HepG2 (cell line): ENCODE measurements around the gene PTPN3. TPM values are rescaled to one million over a fixed set of nuclear protein-coding genes. Genes with fewer than 3 reads are reported as not detected.

Experiments
- BCL6 ChIP-seq: IDR thresholded peaks from 2 replicates; pipeline ENCODE4 v1.6.1; 2016; ENCODE audit warnings: missing genetic modification reagents, missing compliant biosample characterization
- CBX2 ChIP-seq, 2 experiments: fragments of 200-600 bp in 1 of 2; sonication (generic); formaldehyde crosslinking in 1 of 2; IDR thresholded peaks; 2 replicates each; pipeline versions ENCODE4 v1.7.0 to v1.8.1; 2018 to 2022; ENCODE audit warnings: low read depth in 2 of 2, low read length in 1 of 2, mild to moderate bottlenecking in 1 of 2, missing genetic modification reagents in 1 of 2
- GATAD2A ChIP-seq: IDR thresholded peaks from 2 replicates; pipeline ENCODE4 v1.6.1; 2016
- MIXL1 ChIP-seq: IDR thresholded peaks from 2 replicates; pipeline ENCODE4 v1.6.1; 2016
- MYC ChIP-seq: sonication (generic); formaldehyde crosslinking; IDR thresholded peaks from 2 replicates; pipeline ENCODE4 v1.9.0; 2021; ENCODE audit warnings: missing genetic modification reagents, borderline replicate concordance
- NFE2 ChIP-seq: sonication (generic); formaldehyde crosslinking; IDR thresholded peaks from 2 replicates; pipeline ENCODE4 v1.4.0; 2020; ENCODE audit warnings: missing genetic modification reagents
- PAXIP1 ChIP-seq: sonication (generic); formaldehyde crosslinking; conservative IDR thresholded peaks from 2 replicates; pipeline ENCODE4 v1.4.0; 2020; ENCODE audit warnings: mild to moderate bottlenecking, missing genetic modification reagents, moderate library complexity
- PHF21A ChIP-seq: sonication (generic); formaldehyde crosslinking; IDR thresholded peaks from 2 replicates; pipeline ENCODE4 v1.5.0; 2020; ENCODE audit warnings: mild to moderate bottlenecking, missing genetic modification reagents
- SMC3 ChIP-seq: IDR thresholded peaks from 2 replicates; pipeline ENCODE4 v1.6.1; 2011; ENCODE audit warnings: low read length, improper control_type of control experiment
- XBP1 ChIP-seq: sonication (generic); formaldehyde crosslinking; IDR thresholded peaks from 2 replicates; pipeline ENCODE4 v1.5.0; 2020; ENCODE audit warnings: missing genetic modification reagents
- XRCC5 ChIP-seq: fragments of 200-400 bp; formaldehyde crosslinking; optimal IDR thresholded peaks from 2 replicates; pipeline ENCODE3; 2017; ENCODE audit warnings: mild to moderate bottlenecking, low read length
- YY1 ChIP-seq: IDR thresholded peaks from 2 replicates; pipeline ENCODE4 v1.6.1; 2011; ENCODE audit warnings: low read length, low read depth, moderate library complexity, mild to moderate bottlenecking; ENCODE audit not compliant: insufficient read depth, insufficient replicate concordance
- ZFP36L1 ChIP-seq: sonication (generic); formaldehyde crosslinking; IDR thresholded peaks from 2 replicates; pipeline ENCODE4 v1.8.0; 2022; ENCODE audit warnings: mild to moderate bottlenecking, missing genetic modification reagents, moderate library complexity
- ZNF275 ChIP-seq: sonication (generic); formaldehyde crosslinking; IDR thresholded peaks from 2 replicates; pipeline ENCODE4 v1.8.0; 2022; ENCODE audit warnings: missing genetic modification reagents, mild to moderate bottlenecking, inconsistent platforms, borderline replicate concordance
- ZNF510 ChIP-seq: sonication (generic); formaldehyde crosslinking; IDR thresholded peaks from 2 replicates; pipeline ENCODE4 v1.4.0; 2020; ENCODE audit warnings: low read depth, mild to moderate bottlenecking, missing genetic modification reagents
- polyA plus RNA-seq, 8 experiments: library from polyadenylated mRNA; depleted of rRNA in 3 of 8; stranded (reverse) in 7 of 8; unstranded in 1 of 8; fragments of >200 nt; fragmentation: Illumina TruSeq in 4 of 8; extraction: Trizol in 4 of 8; gene quantifications; 2 replicates each; pipeline versions ENCODE4 v1.2.1 to v1.2.3, GENCODE V29; 2011 to 2016; ENCODE audit warnings: low read depth in 4 of 8, missing spikeins in 1 of 8, mixed read lengths in 1 of 8; ENCODE audit not compliant: insufficient read depth in 1 of 8
- total RNA-seq, 5 experiments: library from RNA; depleted of rRNA; stranded (reverse); fragments of >200 nt; fragmentation: Illumina TruSeq; extraction: Trizol; gene quantifications; 2 replicates each; pipeline ENCODE4 v1.2.3, GENCODE V29; 2016; ENCODE audit warnings: low read depth in 1 of 5
- TF ChIP-seq, protein P1 (sequence below): sonication (generic); formaldehyde crosslinking; IDR thresholded peaks from 2 replicates; pipeline ENCODE4 v1.4.0; 2020; ENCODE audit warnings: missing genetic modification reagents, mild to moderate bottlenecking, borderline replicate concordance
- TF ChIP-seq, protein P2 (sequence below): sonication (generic); formaldehyde crosslinking; IDR thresholded peaks from 2 replicates; pipeline ENCODE4 v1.8.1; 2023; ENCODE audit warnings: missing genetic modification reagents, inconsistent platforms, borderline replicate concordance
- TF ChIP-seq, protein P3 (sequence below): sonication (generic); formaldehyde crosslinking; IDR thresholded peaks from 2 replicates; pipeline ENCODE4 v1.5.0; 2020; ENCODE audit warnings: missing genetic modification reagents

Gene PTPN3
- total and polyA plus RNA-seq, 2 of the 13 experiments (the other 11 are each of a cell fraction or from before 2014, with no cell fraction given): 5.6 to 20.5 TPM

GRCh38 chr9:109469646-109470358, 28.3 kb downstream of the PTPN3 start (continued):
- TF ChIP-seq YY1 (no peak), ZNF510 (CRISPR knock-in tag) (no peak), MYC (CRISPR knock-in tag) (no peak), GATAD2A (0 out of 2 replicates have a peak, but pooled peaks have one; percentile 24), CBX2 (IDR thresholded peaks at IDR 0.05; ENCODE audit: low read depth, low read length) (no peak), CBX2 (CRISPR knock-in tag; IDR thresholded peaks at IDR 0.05; ENCODE audit: low read depth) (no peak), MIXL1 (CRISPR knock-in tag) (no peak), PAXIP1 (CRISPR knock-in tag) (no peak), ZFP36L1 (no peak), PHF21A (CRISPR knock-in tag) (no peak), XRCC5 (peak; percentile 42), BCL6 (CRISPR knock-in tag) (no peak), SMC3 (peak; percentile 73), NFE2 (CRISPR knock-in tag) (no peak), ZNF275 (no peak), XBP1 (CRISPR knock-in tag) (no peak)
- TF ChIP-seq, protein P1, sequence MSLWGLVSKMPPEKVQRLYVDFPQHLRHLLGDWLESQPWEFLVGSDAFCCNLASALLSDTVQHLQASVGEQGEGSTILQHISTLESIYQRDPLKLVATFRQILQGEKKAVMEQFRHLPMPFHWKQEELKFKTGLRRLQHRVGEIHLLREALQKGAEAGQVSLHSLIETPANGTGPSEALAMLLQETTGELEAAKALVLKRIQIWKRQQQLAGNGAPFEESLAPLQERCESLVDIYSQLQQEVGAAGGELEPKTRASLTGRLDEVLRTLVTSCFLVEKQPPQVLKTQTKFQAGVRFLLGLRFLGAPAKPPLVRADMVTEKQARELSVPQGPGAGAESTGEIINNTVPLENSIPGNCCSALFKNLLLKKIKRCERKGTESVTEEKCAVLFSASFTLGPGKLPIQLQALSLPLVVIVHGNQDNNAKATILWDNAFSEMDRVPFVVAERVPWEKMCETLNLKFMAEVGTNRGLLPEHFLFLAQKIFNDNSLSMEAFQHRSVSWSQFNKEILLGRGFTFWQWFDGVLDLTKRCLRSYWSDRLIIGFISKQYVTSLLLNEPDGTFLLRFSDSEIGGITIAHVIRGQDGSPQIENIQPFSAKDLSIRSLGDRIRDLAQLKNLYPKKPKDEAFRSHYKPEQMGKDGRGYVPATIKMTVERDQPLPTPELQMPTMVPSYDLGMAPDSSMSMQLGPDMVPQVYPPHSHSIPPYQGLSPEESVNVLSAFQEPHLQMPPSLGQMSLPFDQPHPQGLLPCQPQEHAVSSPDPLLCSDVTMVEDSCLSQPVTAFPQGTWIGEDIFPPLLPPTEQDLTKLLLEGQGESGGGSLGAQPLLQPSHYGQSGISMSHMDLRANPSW (CRISPR knock-in tag): no peak
- TF ChIP-seq, protein P2, sequence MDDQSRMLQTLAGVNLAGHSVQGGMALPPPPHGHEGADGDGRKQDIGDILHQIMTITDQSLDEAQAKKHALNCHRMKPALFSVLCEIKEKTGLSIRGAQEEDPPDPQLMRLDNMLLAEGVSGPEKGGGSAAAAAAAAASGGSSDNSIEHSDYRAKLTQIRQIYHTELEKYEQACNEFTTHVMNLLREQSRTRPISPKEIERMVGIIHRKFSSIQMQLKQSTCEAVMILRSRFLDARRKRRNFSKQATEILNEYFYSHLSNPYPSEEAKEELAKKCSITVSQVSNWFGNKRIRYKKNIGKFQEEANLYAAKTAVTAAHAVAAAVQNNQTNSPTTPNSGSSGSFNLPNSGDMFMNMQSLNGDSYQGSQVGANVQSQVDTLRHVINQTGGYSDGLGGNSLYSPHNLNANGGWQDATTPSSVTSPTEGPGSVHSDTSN: no peak
- TF ChIP-seq, protein P3, sequence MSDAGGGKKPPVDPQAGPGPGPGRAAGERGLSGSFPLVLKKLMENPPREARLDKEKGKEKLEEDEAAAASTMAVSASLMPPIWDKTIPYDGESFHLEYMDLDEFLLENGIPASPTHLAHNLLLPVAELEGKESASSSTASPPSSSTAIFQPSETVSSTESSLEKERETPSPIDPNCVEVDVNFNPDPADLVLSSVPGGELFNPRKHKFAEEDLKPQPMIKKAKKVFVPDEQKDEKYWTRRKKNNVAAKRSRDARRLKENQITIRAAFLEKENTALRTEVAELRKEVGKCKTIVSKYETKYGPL: no peak
